MCF 10A (cell line): Measurements from ENCODE around the gene TRIM66. TPM values are rescaled to one million over a fixed set of nuclear protein-coding genes. Genes with fewer than 3 reads are reported as not detected.

Source experiments
- BruUV-seq: library from RNA; stranded (reverse); fragments of 400-500 nt; replicated peaks from 2 replicates; lab custom pipeline; 2021; lab: Mats Ljungman, UMichigan
- CTCF ChIA-PET: fragments of 300-600 bp; sonication (Branson Sonifier 250); formaldehyde crosslinking; extraction: SDS; loops from one replicate; lab custom pipeline; 2021; ENCODE audit warnings: antibody characterized with exemption, inconsistent platforms; lab: Yijun Ruan, JAX
- POLR2A ChIA-PET: fragments of 300-600, 350-650 bp; sonication (Branson Sonifier 250); formaldehyde crosslinking; extraction: SDS; loops from one replicate; lab custom pipeline; 2020; ENCODE audit warnings: antibody characterized with exemption, inconsistent platforms; lab: Yijun Ruan, JAX
- DNase-seq: peaks from one replicate; pipeline ENCODE4 v3.0.0-alpha.2; 2018; ENCODE audit not compliant: unreplicated experiment
- H3K27ac Mint-ChIP-seq: one replicate; pipeline ENCODE4 v1.8.0; 2022; ENCODE audit warnings: mild to moderate bottlenecking, low read depth, mixed read lengths; ENCODE audit not compliant: unreplicated experiment
- H3K27me3 Mint-ChIP-seq: one replicate; pipeline ENCODE4 v1.8.0; 2022; ENCODE audit warnings: mixed read lengths; ENCODE audit not compliant: insufficient read depth, unreplicated experiment
- H3K36me3 Mint-ChIP-seq: one replicate; pipeline ENCODE4 v1.8.0; 2022; ENCODE audit warnings: mild to moderate bottlenecking, moderate library complexity, mixed read lengths; ENCODE audit not compliant: insufficient read depth, unreplicated experiment
- H3K4me1 Mint-ChIP-seq: one replicate; pipeline ENCODE4 v1.8.0; 2022; ENCODE audit warnings: mixed read lengths; ENCODE audit not compliant: insufficient read depth, unreplicated experiment
- H3K4me3 Mint-ChIP-seq: one replicate; pipeline ENCODE4 v1.8.0; 2022; ENCODE audit warnings: mild to moderate bottlenecking, moderate library complexity, mixed read lengths; ENCODE audit not compliant: unreplicated experiment
- H3K9me3 Mint-ChIP-seq: one replicate; pipeline ENCODE4 v1.8.0; 2022; ENCODE audit warnings: mixed read lengths; ENCODE audit not compliant: unreplicated experiment
- intact Hi-C: fragments of 100-400 bp; cut with micrococcal nuclease; formaldehyde crosslinking; loops from 2 replicates; pipeline ENCODE4 v1.14.1; 2022
- total RNA-seq: library from RNA; stranded (reverse); gene quantifications from 2 replicates; pipeline ENCODE4 v1.2.3, GENCODE V29; 2022
- TF ChIP-seq, protein P1 (sequence below): fragments of 200-600 bp; IDR thresholded peaks from one replicate; pipeline ENCODE4 v1.8.0; 2022; ENCODE audit warnings: antibody characterized with exemption, mild to moderate bottlenecking; ENCODE audit not compliant: unreplicated experiment

Gene TRIM66
- total RNA-seq, 1 experiment from 2014 or later: 27.3 TPM

DNA sequence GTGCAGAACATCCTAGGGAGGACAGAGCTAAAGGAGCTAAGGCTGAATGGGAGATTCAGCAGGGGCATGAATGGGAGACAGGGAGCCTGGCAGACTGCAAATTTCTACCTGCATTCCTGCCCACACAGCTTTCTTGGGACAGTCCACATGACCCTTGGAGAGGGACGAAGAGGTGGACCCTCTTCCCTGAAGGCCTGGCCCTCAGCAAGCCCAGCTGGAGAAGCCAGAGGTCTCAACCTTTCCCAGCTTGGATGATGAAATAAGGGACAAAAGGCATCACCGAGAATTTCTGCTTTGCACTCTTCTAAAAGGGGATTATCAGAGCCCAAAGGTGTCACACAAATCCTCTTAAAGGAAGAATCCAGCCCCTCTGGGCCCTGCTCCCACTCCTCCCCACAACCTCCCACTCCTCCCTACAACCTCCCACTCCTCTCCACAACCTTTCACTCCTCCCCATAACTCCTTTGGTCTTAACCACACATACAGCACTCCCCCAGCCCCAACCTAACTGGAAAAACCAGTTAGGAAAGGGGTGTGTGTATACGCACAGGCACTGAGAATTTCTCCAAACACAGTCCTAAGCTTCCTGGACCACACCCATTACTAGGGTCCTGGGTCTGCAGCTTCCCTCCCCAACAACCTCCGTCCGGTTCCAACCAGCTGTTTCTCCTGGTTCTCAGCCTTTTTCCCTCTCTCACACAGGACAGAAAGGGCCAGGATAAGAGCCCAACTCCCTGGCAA lies 38.6 kb upstream of the TRIM66 start:
- no peak for DNase-seq
- CTCF ChIA-PET: interaction anchor here (0.8 to 1.3 kb wide), 2 partner anchors 239 to 240 kb away, joined by 3 to 5 read pairs; no protein-coding TSS in a partner anchor
- TF ChIP-seq, protein P1, sequence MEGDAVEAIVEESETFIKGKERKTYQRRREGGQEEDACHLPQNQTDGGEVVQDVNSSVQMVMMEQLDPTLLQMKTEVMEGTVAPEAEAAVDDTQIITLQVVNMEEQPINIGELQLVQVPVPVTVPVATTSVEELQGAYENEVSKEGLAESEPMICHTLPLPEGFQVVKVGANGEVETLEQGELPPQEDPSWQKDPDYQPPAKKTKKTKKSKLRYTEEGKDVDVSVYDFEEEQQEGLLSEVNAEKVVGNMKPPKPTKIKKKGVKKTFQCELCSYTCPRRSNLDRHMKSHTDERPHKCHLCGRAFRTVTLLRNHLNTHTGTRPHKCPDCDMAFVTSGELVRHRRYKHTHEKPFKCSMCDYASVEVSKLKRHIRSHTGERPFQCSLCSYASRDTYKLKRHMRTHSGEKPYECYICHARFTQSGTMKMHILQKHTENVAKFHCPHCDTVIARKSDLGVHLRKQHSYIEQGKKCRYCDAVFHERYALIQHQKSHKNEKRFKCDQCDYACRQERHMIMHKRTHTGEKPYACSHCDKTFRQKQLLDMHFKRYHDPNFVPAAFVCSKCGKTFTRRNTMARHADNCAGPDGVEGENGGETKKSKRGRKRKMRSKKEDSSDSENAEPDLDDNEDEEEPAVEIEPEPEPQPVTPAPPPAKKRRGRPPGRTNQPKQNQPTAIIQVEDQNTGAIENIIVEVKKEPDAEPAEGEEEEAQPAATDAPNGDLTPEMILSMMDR: no peak

DNA sequence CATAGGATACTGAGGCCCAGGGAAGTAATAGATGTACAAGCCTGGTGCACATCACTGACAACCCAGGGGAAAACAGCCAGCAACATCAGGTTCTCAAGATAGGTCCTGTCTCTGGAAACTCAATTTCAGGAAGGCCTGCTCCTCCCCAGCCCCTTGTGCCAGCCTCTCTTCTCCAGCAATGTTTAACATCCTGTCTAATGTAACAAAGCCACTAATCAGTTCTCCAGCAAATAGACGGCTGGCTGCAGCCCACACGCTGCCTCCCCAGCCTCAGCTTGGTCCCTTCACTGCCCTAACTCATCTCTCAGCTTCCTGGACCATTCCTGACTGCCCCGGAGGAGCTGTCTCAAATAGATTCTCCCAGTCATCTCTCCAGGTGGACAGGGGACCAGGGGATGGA lies 37.9 kb upstream of the TRIM66 start:
- TF ChIP-seq, protein P1: no peak
- Mint-ChIP-seq H3K27me3 (no peaks in the 10 kb centered on the region), H3K9me3 (no peaks in the 10 kb centered on the region), H3K27ac (peak overlapping the region; percentile 71), H3K4me3 (no peak overlapping the region), H3K4me1 (peaks cover 39% of the 10 kb centered on the region), H3K36me3 (peaks cover 11% of the 10 kb centered on the region)
- BruUV-seq: no TSS peak
- intact Hi-C loops: no loop called here
- no peak for DNase-seq
- ChIA-PET CTCF (interaction anchor here (0.8 to 1.3 kb wide), 2 partner anchors 240 to 241 kb away, joined by 3 to 5 read pairs; no protein-coding TSS in a partner anchor), POLR2A (interaction anchor here (0.7 to 2.4 kb wide), 5 partner anchors 9 to 67 kb away, joined by 3 to 19 read pairs (median 5); no protein-coding TSS in a partner anchor)

More for the DNA sequence above, 38.6 kb upstream of the TRIM66 start:
- intact Hi-C loops: no loop called here
- Mint-ChIP-seq H3K27me3 (no peaks in the 10 kb centered on the region), H3K4me1 (peaks cover 37% of the 10 kb centered on the region), H3K4me3 (no peak overlapping the region), H3K36me3 (peaks cover 11% of the 10 kb centered on the region), H3K27ac (peak overlapping the region; percentile 20), H3K9me3 (no peaks in the 10 kb centered on the region)
- POLR2A ChIA-PET: interaction anchor here (0.5 to 2.4 kb wide), 5 partner anchors 32 to 71 kb away, joined by 3 to 19 read pairs (median 5); no protein-coding TSS in a partner anchor
- BruUV-seq: no TSS peak

DNA sequence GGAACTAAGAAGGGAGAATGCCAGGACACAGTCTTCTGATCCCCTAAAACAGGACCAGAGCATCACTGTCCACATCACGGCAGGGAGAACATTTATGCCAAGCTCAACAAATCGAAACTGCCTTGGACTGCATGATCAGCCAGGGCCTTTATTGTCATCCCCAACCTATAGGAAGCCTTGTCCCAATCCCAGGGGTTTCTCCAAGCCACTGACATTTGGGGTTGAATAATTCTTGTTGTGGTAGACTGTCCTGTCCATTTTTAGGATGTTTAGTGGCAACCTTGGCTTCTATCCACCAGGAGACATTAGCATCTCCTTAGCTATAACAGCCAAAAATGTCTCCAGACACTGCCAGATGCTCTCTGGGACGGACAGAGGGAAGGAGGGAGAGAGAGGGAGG lies 37.3 kb upstream of the TRIM66 start:
- BruUV-seq: no TSS peak
- DNase-seq: no peak
- TF ChIP-seq, protein P1: no peak
- ChIA-PET POLR2A (interaction anchor here (0.6 to 2.4 kb wide), 12 partner anchors 9 to 192 kb away, joined by 3 to 19 read pairs (median 3); partner anchors contain the start of genes RPL27A and TRIM66), CTCF (interaction anchor here (1.0 to 1.3 kb wide), 2 partner anchors 88 to 240 kb away, joined by 4 to 5 read pairs; no protein-coding TSS in a partner anchor)
- intact Hi-C loops: loop anchor here (2.0 kb wide), 1 partner anchor 47 kb away; no protein-coding TSS in a partner anchor
- Mint-ChIP-seq H3K4me1 (peaks cover 43% of the 10 kb centered on the region), H3K9me3 (no peaks in the 10 kb centered on the region), H3K27ac (peak overlapping the region; percentile 71), H3K36me3 (peaks cover 12% of the 10 kb centered on the region), H3K4me3 (peak overlapping the region; percentile 33), H3K27me3 (no peaks in the 10 kb centered on the region)

DNA sequence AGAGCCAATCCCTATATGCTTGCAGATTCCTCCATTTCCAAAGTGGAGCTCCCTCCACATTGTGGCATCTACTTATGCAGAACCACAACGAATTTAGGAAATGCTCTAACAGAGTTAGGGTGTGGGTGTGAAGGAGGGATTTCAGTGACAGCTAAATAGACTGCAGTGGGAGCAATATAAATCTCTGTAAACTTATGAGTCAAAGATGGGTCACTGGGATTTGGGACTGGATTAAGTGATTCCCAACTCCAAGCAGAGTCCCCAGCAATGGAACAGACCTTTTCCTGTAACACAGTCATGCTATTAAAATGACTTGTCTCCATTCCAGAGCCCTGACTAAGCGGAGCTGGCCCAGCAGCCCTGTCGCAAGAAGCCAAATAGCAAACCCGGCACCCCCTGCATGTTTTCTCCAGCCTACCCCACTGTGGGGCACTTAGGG lies 36.8 kb upstream of the TRIM66 start:
- POLR2A ChIA-PET: interaction anchor here (0.6 to 2.4 kb wide), 14 partner anchors 10 to 985 kb away, joined by 3 to 19 read pairs (median 3); partner anchors contain the start of genes RPL27A and TRIM66
- CTCF ChIA-PET: interaction anchor here (0.9 to 1.0 kb wide), 2 partner anchors 25 to 88 kb away, joined by 3 to 4 read pairs; no protein-coding TSS in a partner anchor
- TF ChIP-seq, protein P1: no peak
- BruUV-seq: no TSS peak
- H3K4me1 Mint-ChIP-seq: peaks cover 43% of the 10 kb centered on the region
- no peaks in the 10 kb centered on the region for H3K9me3 Mint-ChIP-seq
- intact Hi-C loops: loop anchor here (2.0 kb wide), 1 partner anchor 48 kb away; no protein-coding TSS in a partner anchor
- H3K27ac Mint-ChIP-seq: peak overlapping the region; percentile 71
- H3K4me3 Mint-ChIP-seq: peak overlapping the region; percentile 33
- H3K36me3 Mint-ChIP-seq: peaks cover 17% of the 10 kb centered on the region
- DNase-seq: peak; percentile 88
- no peaks in the 10 kb centered on the region for H3K27me3 Mint-ChIP-seq
